OCI-LY1 (cell line): ENCODE measurements around the gene SIK2.

Experiments
- H2AFZ ChIP-seq: fragments of 200-600 bp; sonication (generic), shearing (Covaris generic); 2 replicates; pipeline ENCODE4 v1.6.0; 2014; ENCODE audit warnings: antibody characterized with exemption, mild to moderate bottlenecking, low read length
- H3F3A ChIP-seq: fragments of 200-600 bp; sonication (generic), shearing (Covaris generic); 2 replicates; pipeline ENCODE4 v1.6.0; 2014; ENCODE audit warnings: mild to moderate bottlenecking, antibody characterized with exemption, low read length, moderate library complexity; ENCODE audit not compliant: insufficient read depth
- H3K27ac ChIP-seq: fragments of 200-600 bp; sonication (generic); 2 replicates; pipeline ENCODE4 v1.5.1; 2014; ENCODE audit warnings: low read length, mixed run types, mild to moderate bottlenecking, low read depth; ENCODE audit not compliant: poor library complexity, severe bottlenecking
- H3K27me3 ChIP-seq: fragments of 200-600 bp; sonication (generic); 2 replicates; pipeline ENCODE4 v1.6.0; 2014; ENCODE audit warnings: antibody characterized with exemption, mild to moderate bottlenecking, low read length, moderate library complexity; ENCODE audit not compliant: insufficient read depth
- H3K36me3 ChIP-seq: fragments of 200-600 bp; sonication (generic); 2 replicates; pipeline ENCODE4 v1.6.1; 2014; ENCODE audit warnings: mild to moderate bottlenecking, antibody characterized with exemption, low read length, moderate library complexity, mixed read lengths; ENCODE audit not compliant: insufficient read depth
- H3K4me1 ChIP-seq: fragments of 200-600 bp; sonication (generic); 2 replicates; pipeline ENCODE4 v1.5.1; 2014; ENCODE audit warnings: mild to moderate bottlenecking, low read length, moderate library complexity; ENCODE audit not compliant: insufficient read depth, severe bottlenecking
- H3K4me2 ChIP-seq: fragments of 200-600 bp; sonication (generic), shearing (Covaris generic); 2 replicates; pipeline ENCODE4 v1.6.1; 2014; ENCODE audit warnings: low read length
- H3K4me3 ChIP-seq: fragments of 200-600 bp; sonication (generic); 2 replicates; pipeline ENCODE4 v1.5.1; 2014; ENCODE audit warnings: low read length, low read depth, mild to moderate bottlenecking, mixed read lengths; ENCODE audit not compliant: poor library complexity, severe bottlenecking
- H3K79me2 ChIP-seq: fragments of 200-600 bp; shearing (Covaris generic); 2 replicates; pipeline ENCODE4 v1.6.1; 2016; ENCODE audit warnings: mixed run types, low read length, mixed read lengths; ENCODE audit not compliant: insufficient read depth
- H3K9ac ChIP-seq: fragments of 200-600 bp; sonication (generic), shearing (Covaris generic); 2 replicates; pipeline ENCODE4 v1.6.1; 2014; ENCODE audit warnings: mild to moderate bottlenecking, low read length, mixed read lengths
- H3K9me2 ChIP-seq: fragments of 200-600 bp; sonication (generic), shearing (Covaris generic); 2 replicates; pipeline ENCODE4 v1.6.1; 2014; ENCODE audit warnings: low read depth, mild to moderate bottlenecking, low read length, mixed read lengths
- H3K9me3 ChIP-seq: fragments of 200-600 bp; shearing (Covaris generic); 2 replicates; pipeline ENCODE4 v1.6.1; 2014; ENCODE audit warnings: low read length, mixed read lengths
- H4K20me1 ChIP-seq: fragments of 200-600 bp; sonication (generic), shearing (Covaris generic); 2 replicates; pipeline ENCODE4 v1.6.0; 2016; ENCODE audit warnings: mild to moderate bottlenecking, low read length; ENCODE audit not compliant: insufficient read depth
- EZH2 ChIP-seq: fragments of 200-600 bp; sonication (generic), shearing (Covaris generic); IDR thresholded peaks from 2 replicates; pipeline ENCODE4 v1.8.0; 2017; ENCODE audit warnings: borderline replicate concordance, mixed run types, mild to moderate bottlenecking, antibody characterized with exemption, low read length, moderate library complexity, mixed read lengths
- TF ChIP-seq, protein P1 (sequence below): fragments of 200-600 bp; sonication (generic), shearing (Covaris generic); IDR thresholded peaks from 2 replicates; pipeline ENCODE4 v1.5.1; 2017; ENCODE audit warnings: mild to moderate bottlenecking, antibody characterized with exemption, low read length, moderate library complexity, mixed read lengths

Gene SIK2

GRCh38 chr11:111672949-111673348 lies 70.7 kb downstream of the SIK2 start:
- no peaks in the 10 kb centered on the region for H3K9me2 ChIP-seq
- TF ChIP-seq EZH2, result no peak
- TF ChIP-seq, protein P1, sequence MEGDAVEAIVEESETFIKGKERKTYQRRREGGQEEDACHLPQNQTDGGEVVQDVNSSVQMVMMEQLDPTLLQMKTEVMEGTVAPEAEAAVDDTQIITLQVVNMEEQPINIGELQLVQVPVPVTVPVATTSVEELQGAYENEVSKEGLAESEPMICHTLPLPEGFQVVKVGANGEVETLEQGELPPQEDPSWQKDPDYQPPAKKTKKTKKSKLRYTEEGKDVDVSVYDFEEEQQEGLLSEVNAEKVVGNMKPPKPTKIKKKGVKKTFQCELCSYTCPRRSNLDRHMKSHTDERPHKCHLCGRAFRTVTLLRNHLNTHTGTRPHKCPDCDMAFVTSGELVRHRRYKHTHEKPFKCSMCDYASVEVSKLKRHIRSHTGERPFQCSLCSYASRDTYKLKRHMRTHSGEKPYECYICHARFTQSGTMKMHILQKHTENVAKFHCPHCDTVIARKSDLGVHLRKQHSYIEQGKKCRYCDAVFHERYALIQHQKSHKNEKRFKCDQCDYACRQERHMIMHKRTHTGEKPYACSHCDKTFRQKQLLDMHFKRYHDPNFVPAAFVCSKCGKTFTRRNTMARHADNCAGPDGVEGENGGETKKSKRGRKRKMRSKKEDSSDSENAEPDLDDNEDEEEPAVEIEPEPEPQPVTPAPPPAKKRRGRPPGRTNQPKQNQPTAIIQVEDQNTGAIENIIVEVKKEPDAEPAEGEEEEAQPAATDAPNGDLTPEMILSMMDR, result no peak
- no peak overlapping the region for H2AFZ ChIP-seq
- no peak overlapping the region for H3K4me3 ChIP-seq
- no peaks in the 10 kb centered on the region for H3K9me3 ChIP-seq
- H3K36me3 ChIP-seq, result peaks cover 38% of the 10 kb centered on the region; the same call in 1 of the 2 replicates
- H3K79me2 ChIP-seq, result no peaks in the 10 kb centered on the region
- no peak overlapping the region for H3K4me2 ChIP-seq
- H3K27ac ChIP-seq, result no peak overlapping the region
- H3K27me3 ChIP-seq, result no peaks in the 10 kb centered on the region
- no peak overlapping the region for H3K9ac ChIP-seq
- H4K20me1 ChIP-seq, result no peaks in the 10 kb centered on the region
- H3F3A ChIP-seq, result no peaks in the 10 kb centered on the region
- no peaks in the 10 kb centered on the region for H3K4me1 ChIP-seq

GRCh38 chr11:111674941-111675340 lies 72.7 kb downstream of the SIK2 start:
- Histone ChIP-seq H3K9ac (no peak overlapping the region), H3K27ac (no peak overlapping the region), H3K9me3 (no peaks in the 10 kb centered on the region), H3K9me2 (no peaks in the 10 kb centered on the region), H3K4me1 (no peaks in the 10 kb centered on the region), H2AFZ (no peak overlapping the region), H3K79me2 (no peaks in the 10 kb centered on the region), H3K4me2 (no peak overlapping the region), H3K27me3 (no peaks in the 10 kb centered on the region), H4K20me1 (no peaks in the 10 kb centered on the region), H3F3A (no peaks in the 10 kb centered on the region), H3K36me3 (peaks cover 38% of the 10 kb centered on the region; the same call in 1 of the 2 replicates), H3K4me3 (no peak overlapping the region)
- no peak for TF ChIP-seq EZH2
- TF ChIP-seq, protein P1, result no peak

DNA sequence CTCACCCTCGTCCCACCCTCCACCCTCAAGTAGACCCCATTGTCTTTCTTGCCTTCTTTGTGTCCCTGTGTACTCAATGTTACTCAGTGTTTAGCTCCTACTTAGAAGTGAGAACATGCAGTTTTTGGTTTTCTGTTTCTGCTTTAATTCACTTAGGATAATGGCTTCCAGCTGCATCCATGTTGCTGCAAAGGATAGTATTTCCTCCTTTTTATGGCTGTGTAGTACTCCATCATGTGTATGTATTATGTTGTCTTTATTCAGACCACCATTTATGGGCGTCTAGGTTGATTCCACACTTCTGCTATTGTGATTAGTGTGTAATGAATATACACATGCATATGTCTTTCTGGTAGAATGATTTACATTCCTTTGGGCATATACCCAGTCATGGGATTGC lies 73.6 kb downstream of the SIK2 start:
- H3K9me2 ChIP-seq, result no peaks in the 10 kb centered on the region
- no peak overlapping the region for H3K4me2 ChIP-seq
- H3K36me3 ChIP-seq, result peaks cover 38% of the 10 kb centered on the region; the same call in 1 of the 2 replicates
- H3K4me1 ChIP-seq, result no peaks in the 10 kb centered on the region
- no peaks in the 10 kb centered on the region for H3K9me3 ChIP-seq
- no peaks in the 10 kb centered on the region for H3K79me2 ChIP-seq
- H3K9ac ChIP-seq, result no peak overlapping the region
- TF ChIP-seq EZH2, result no peak
- TF ChIP-seq, protein P1, result no peak
- no peaks in the 10 kb centered on the region for H4K20me1 ChIP-seq
- no peak overlapping the region for H3K27ac ChIP-seq
- H3K27me3 ChIP-seq, result no peaks in the 10 kb centered on the region
- no peaks in the 10 kb centered on the region for H3F3A ChIP-seq
- H3K4me3 ChIP-seq, result no peak overlapping the region
- H2AFZ ChIP-seq, result no peak overlapping the region
